Thoracic aorta (tissue), 2 donors: ENCODE results near the gene AK5. TPM values are rescaled to one million over a fixed set of nuclear protein-coding genes. Genes with fewer than 3 reads are reported as not detected.

ENCODE experiments used
- ATAC-seq: fragments of 150-250 bp; one replicate; pipeline ENCODE4 v1.8.0; 2017; ENCODE audit warnings: low read depth; ENCODE audit not compliant: insufficient number of reproducible peaks, low FRiP score
- DNase-seq: peaks from one replicate; pipeline ENCODE4 v3.0.0-alpha.2; 2020; ENCODE audit warnings: low spot score
- H3K27ac ChIP-seq, 2 donors: fragments of 200-600 bp; sonication (generic); 1 replicate in 1 of 2; 2 replicates in 1 of 2; pipeline ENCODE4 v1.5.1; 2016; ENCODE audit warnings: mild to moderate bottlenecking in 2 of 2, moderate library complexity in 2 of 2
- H3K27me3 ChIP-seq: fragments of 200-600 bp; sonication (generic); replicated peaks from 2 replicates; pipeline ENCODE4 v1.6.0; 2016; ENCODE audit warnings: mild to moderate bottlenecking; ENCODE audit not compliant: insufficient read depth
- H3K36me3 ChIP-seq: fragments of 200-600 bp; sonication (generic); one replicate; pipeline ENCODE4 v1.5.1; 2016
- H3K4me1 ChIP-seq, 2 donors: fragments of 200-600 bp; sonication (generic); 1 replicate in 1 of 2; 2 replicates in 1 of 2; pipeline versions ENCODE4 v1.5.1 to v1.6.0; 2016; ENCODE audit warnings: low read depth in 2 of 2, mild to moderate bottlenecking in 1 of 2; ENCODE audit not compliant: control insufficient read depth in 1 of 2
- H3K4me3 ChIP-seq: fragments of 200-600 bp; sonication (generic); 2 replicates; pipeline ENCODE4 v1.5.1; 2016; ENCODE audit warnings: mild to moderate bottlenecking
- H3K9me3 ChIP-seq: fragments of 200-600 bp; sonication (generic); 2 replicates; pipeline ENCODE4 v1.5.1; 2016
- CTCF ChIP-seq: fragments of 200-600 bp; sonication (generic); IDR thresholded peaks from one replicate; pipeline ENCODE4 v1.5.1; 2019; ENCODE audit warnings: antibody characterized with exemption
- total RNA-seq, 2 donors: library from RNA; depleted of rRNA; stranded (reverse); fragments of >200 nt; gene quantifications; one replicate each; pipeline versions ENCODE4 v1.1.0 to v1.2.3, GENCODE V29; 2016

AK5 gene
- total RNA-seq, 2 donors from 2014 or later, result 0.56 to 1.4 TPM

DNA sequence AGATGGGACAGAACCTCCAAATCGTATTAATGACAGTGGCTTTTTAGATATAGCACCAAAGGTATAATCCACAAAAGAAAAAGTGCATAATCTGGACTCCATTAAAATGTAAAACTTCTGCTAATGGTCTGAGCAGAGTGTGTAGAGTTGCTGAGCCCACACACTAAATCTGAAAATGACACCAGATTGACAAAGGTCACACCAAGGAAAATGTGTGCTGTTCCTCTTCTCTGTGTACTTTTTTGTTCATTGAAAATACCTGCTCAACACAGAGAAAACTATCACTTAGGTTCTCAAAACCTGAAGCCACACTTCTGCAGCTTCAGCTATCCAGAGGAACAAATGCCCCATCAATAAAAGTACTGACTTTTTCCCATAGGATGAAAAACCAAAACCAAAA, 146.2 kb downstream of the AK5 start:
- no peaks in the 10 kb centered on the region for H3K9me3 ChIP-seq
- H3K27me3 ChIP-seq, result no peaks in the 10 kb centered on the region
- ATAC-seq (no peak), DNase-seq (no peak)
- no peaks in the 10 kb centered on the region for H3K4me1 ChIP-seq
- H3K36me3 ChIP-seq, result no peaks in the 10 kb centered on the region
- no peak overlapping the region for H3K27ac ChIP-seq
- no peak overlapping the region for H3K4me3 ChIP-seq
- no peak for TF ChIP-seq CTCF

DNA sequence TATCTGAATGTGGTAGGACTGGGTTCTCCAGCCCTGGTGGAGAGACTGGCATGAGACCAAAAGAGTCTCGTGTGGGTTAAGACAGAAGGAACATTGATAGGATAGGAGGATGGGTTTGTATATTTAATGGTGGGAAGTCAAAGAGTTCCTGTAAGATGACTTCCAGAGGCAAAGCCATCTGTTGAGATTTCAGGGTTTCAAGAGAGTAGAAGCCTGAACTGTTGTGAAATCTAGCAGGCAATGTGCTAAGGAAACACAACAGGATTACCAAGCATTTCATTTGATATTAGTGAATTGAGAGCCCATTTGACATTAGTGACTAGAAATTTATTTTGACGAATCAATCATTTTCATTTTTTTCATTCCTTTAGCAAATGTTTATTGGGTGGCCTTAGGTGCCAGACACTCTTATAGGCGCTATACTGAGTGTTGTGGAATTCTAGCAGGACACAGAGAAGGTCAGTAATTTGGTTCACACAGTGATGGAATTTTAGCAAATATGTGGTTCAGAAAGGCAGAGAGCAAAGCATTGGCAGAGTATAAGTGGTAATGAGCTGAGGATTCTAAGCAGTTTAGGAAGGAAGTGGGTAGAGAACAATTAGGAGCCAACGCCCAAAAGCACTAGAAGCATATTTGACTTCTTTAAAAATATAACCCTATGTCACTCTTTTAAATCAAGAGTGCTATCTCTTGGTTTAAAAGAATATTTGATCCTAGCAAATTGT, 149.3 kb downstream of the AK5 start:
- DNase-seq, result no peak
- H3K4me1 ChIP-seq, result no peaks in the 10 kb centered on the region
- no peak overlapping the region for H3K27ac ChIP-seq
- no peaks in the 10 kb centered on the region for H3K27me3 ChIP-seq
- H3K36me3 ChIP-seq, result no peaks in the 10 kb centered on the region
- TF ChIP-seq CTCF, result no peak
- H3K9me3 ChIP-seq, result no peaks in the 10 kb centered on the region
- H3K4me3 ChIP-seq, result no peak overlapping the region
- ATAC-seq, result no peak

DNA sequence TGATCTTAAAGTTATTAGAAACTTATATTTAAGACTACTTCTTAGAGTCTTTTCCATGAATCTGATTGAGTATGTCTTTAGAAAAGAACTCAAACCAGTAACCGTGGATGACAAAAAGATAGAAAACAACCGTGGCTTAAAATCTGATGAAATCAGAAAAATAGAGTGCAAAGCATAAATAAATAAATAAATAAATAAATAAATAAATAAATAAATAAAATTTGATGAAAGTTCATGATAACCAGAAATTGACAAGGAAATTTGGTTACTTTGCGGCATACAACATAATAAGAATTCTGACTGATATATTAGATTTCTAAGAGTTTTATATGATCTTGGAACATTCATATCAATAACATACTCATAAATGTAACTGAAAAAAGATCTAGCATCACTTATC, 152.1 kb downstream of the AK5 start:
- H3K9me3 ChIP-seq, result no peaks in the 10 kb centered on the region
- H3K4me1 ChIP-seq, result peaks cover 0 to 9% of the 10 kb centered on the region in 2 donors
- no peaks in the 10 kb centered on the region for H3K27me3 ChIP-seq
- TF ChIP-seq CTCF, result no peak
- H3K27ac ChIP-seq, result no peak overlapping the region
- DNase-seq (no peak), ATAC-seq (no peak)
- H3K4me3 ChIP-seq, result no peak overlapping the region
- no peaks in the 10 kb centered on the region for H3K36me3 ChIP-seq

GRCh38 chr1:77434967-77435366, 153.1 kb downstream of the AK5 start:
- no peak for TF ChIP-seq CTCF
- Histone ChIP-seq H3K36me3 (no peaks in the 10 kb centered on the region), H3K4me3 (no peak overlapping the region), H3K9me3 (no peaks in the 10 kb centered on the region), H3K27ac (no peak overlapping the region), H3K27me3 (no peaks in the 10 kb centered on the region), H3K4me1 (peaks cover 0 to 9% of the 10 kb centered on the region in 2 donors)
- ATAC-seq (no peak), DNase-seq (no peak)

DNA sequence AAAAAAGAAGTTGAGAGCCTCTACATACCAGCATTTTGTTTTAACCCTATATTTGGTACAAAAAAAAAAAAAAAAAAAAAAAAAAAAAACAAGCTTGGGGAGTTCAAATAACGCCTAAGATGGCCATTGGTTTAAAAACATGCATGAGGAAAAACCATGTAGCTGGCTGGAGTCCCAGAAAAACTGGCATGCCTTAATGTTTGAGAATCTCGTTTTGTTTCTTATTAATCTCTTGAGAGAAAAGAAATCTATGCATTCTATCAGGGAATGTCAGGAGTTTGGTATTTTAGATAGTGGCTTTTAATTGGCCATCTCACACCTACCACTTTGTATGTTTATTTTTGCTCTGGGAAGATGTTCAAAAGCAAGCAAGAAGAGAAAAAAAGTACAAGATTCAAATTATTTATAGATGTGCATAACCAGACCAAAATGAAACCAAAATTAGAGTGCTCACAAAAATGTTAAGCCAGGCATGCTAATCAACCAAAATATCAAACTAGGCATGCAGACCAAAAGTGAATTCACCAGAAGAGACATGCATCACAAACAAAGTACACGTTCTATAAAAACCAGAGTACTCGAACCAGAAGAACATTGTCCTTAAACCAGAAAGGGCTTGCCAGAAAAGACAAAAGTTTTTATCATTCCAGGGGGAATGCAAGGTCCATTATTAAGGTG, 156.6 kb downstream of the AK5 start:
- no peak for TF ChIP-seq CTCF
- H3K4me3 ChIP-seq, result peak overlapping the region; percentile 60
- H3K4me1 ChIP-seq, result peaks cover 0 to 9% of the 10 kb centered on the region in 2 donors
- no peaks in the 10 kb centered on the region for H3K27me3 ChIP-seq
- ATAC-seq, result no peak
- peaks cover 5% of the 10 kb centered on the region for H3K9me3 ChIP-seq
- peak overlapping the region in 1 of 2 donors; percentile 64 for H3K27ac ChIP-seq
- DNase-seq, result no peak
- no peaks in the 10 kb centered on the region for H3K36me3 ChIP-seq
